IPS DF 4.7 (cell line): ENCODE data around the gene CMC1.

Experiments
- DNase-seq: peaks from one replicate; pipeline ENCODE4 v3.0.0-alpha.2; 2013; ENCODE audit warnings: low spot score; ENCODE audit errors: extremely low read depth

CMC1 gene

DNA sequence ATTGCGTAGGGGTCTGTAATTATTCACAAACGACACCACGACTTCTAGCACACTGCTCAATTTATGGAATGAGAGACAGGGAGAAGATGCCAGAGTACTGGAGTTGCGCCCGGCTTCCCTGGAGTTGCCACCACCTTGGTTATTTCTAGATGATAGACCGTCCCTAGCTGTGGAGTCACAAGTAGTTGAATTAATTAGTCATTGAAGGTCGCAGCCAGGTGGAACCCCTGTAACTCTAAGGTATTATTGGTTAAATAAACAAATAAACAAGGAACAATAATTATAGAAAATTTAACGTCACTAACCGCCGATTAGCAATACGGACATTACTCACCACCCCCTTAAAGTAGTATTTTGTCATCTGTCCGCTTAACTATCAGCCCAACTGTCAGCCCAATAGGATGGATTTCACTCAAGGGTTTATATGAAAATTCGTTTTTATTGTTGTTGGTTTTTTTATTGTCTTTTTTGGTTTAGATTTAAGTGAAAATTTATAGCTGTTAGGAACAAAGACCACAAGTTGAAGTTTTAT lies 108.1 kb downstream of the CMC1 start:
- DNase-seq: no peak
